NCI-H1417 treated with DMSO at 0.1 percent for 48 hours (cell line): ENCODE results near the gene TSC22D4.
"Not testable (repeated sequence)": the region's sequence is repeated elsewhere in the genome, so short reads cannot be mapped to it uniquely, and the experiment has no call there.

Experiments used
- DNase-seq: peaks from one replicate; lab custom pipeline; 2025; lab: John Stamatoyannopoulos, UW

TSC22D4 gene

GRCh38 chr7:100443096-100443840, 35.7 kb downstream of the TSC22D4 start:
- DNase-seq = no peak

- no peak for DNase-seq
Measured at GRCh38 chr7:100441641-100442535, 37.1 kb downstream of the TSC22D4 start.

GRCh38 chr7:100439244-100439643, 39.8 kb downstream of the TSC22D4 start:
- DNase-seq = not testable (repeated sequence)

GRCh38 chr7:100438731-100439130, 40.3 kb downstream of the TSC22D4 start:
- not testable (repeated sequence) for DNase-seq

GRCh38 chr7:100438172-100438571, 40.8 kb downstream of the TSC22D4 start:
- DNase-seq = no peak

- DNase-seq = no peak
Measured at GRCh38 chr7:100437150-100438100, 41.6 kb downstream of the TSC22D4 start.

- no peak for DNase-seq
Measured at GRCh38 chr7:100435401-100436304, 43.4 kb downstream of the TSC22D4 start.

GRCh38 chr7:100434297-100435144, 44.5 kb downstream of the TSC22D4 start:
- DNase-seq = no peak

GRCh38 chr7:100433592-100434296, 45.3 kb downstream of the TSC22D4 start:
- no peak for DNase-seq

- no peak for DNase-seq
Measured at GRCh38 chr7:100433276-100433591, 45.8 kb downstream of the TSC22D4 start.

GRCh38 chr7:100432621-100433275, 46.3 kb downstream of the TSC22D4 start:
- no peak for DNase-seq

GRCh38 chr7:100432053-100432452, 47.0 kb downstream of the TSC22D4 start:
- no peak for DNase-seq

- no peak for DNase-seq
Measured at GRCh38 chr7:100431286-100431735, 47.7 kb downstream of the TSC22D4 start.

- DNase-seq = no peak
Measured at GRCh38 chr7:100430493-100431285, 48.3 kb downstream of the TSC22D4 start.

GRCh38 chr7:100429637-100430492, 49.1 kb downstream of the TSC22D4 start, which contains the start of gene MEPCE:
TSS of gene MEPCE (plus strand) at chr7:100429831. CDS start at chr7:100430019, 188 bp downstream.
- DNase-seq = peak; percentile 68

- peak; percentile 99 for DNase-seq
Measured at GRCh38 chr7:100428967-100429636, 49.9 kb downstream of the TSC22D4 start.
